K562 (cell line): ENCODE results near the gene MARCO. TPM values are rescaled to one million over a fixed set of nuclear protein-coding genes. Genes with fewer than 3 reads are reported as not detected.

Experiments used
- ATAC-seq: fragments of 200-7000 bp; cut with Tn5 transposase; 3 replicates; pipeline ENCODE4 v1.9.1; 2020; ENCODE audit warnings: moderate library complexity
- BruUV-seq: library from RNA; stranded (reverse); fragments of 400-500 nt; replicated peaks from 2 replicates; lab custom pipeline; 2021; lab: Mats Ljungman, UMichigan
- CTCF ChIA-PET: fragments of 300-600 bp; formaldehyde crosslinking; extraction: SDS; loops from one replicate; lab custom pipeline; 2021; ENCODE audit warnings: low intra/inter-chr PET ratio; lab: Yijun Ruan, JAX
- POLR2A ChIA-PET: fragments of 300-600, 350-650 bp; sonication (Branson Sonifier 250); formaldehyde crosslinking; extraction: SDS; loops from one replicate; lab custom pipeline; 2021; ENCODE audit warnings: antibody characterized with exemption, inconsistent platforms; lab: Yijun Ruan, JAX
- DNase-seq, 4 experiments: peaks; one replicate each; pipeline versions ENCODE4 v3.0.0 to v3.0.0-alpha.2; 2011 to 2018; ENCODE audit warnings: low spot score in 3 of 4, mixed read lengths in 3 of 4; ENCODE audit errors: extremely low read depth in 1 of 4
- FAIRE-seq: peaks from 2 replicates; lab custom pipeline; 2011; peaks lifted over from hg19 to GRCh38; lab: Jason Lieb, UNC
- H2AFZ ChIP-seq: 2 replicates; pipeline ENCODE4 v1.6.0; 2011; ENCODE audit warnings: low read depth, low read length, control low read depth, inconsistent platforms
- H3K27ac ChIP-seq: fragments of 200-600 bp; 3 replicates; pipeline ENCODE4 v1.8.0; 2011; ENCODE audit warnings: low read depth, mild to moderate bottlenecking, control low read depth, inconsistent platforms, low read length, moderate library complexity, mixed read lengths; ENCODE audit errors: extremely low read depth
- H3K27me3 ChIP-seq, 2 experiments: fragments of 300-600 bp in 1 of 2; 2 replicates in 1 of 2; 3 replicates in 1 of 2; pipeline versions ENCODE4 v1.6.0 to v1.8.0; 2011; ENCODE audit warnings: inconsistent platforms in 2 of 2, low read length in 2 of 2, mild to moderate bottlenecking in 1 of 2, mixed read lengths in 1 of 2, moderate library complexity in 1 of 2; ENCODE audit not compliant: control insufficient read depth in 2 of 2, insufficient read depth in 2 of 2
- H3K36me3 ChIP-seq: fragments of 300-600 bp; 3 replicates; pipeline ENCODE4 v1.8.0; 2011; ENCODE audit warnings: mild to moderate bottlenecking, low read length, inconsistent platforms; ENCODE audit not compliant: control insufficient read depth, insufficient read depth
- H3K4me1 ChIP-seq, 2 experiments: fragments of 200-600 bp in 1 of 2; replicated peaks in 1 of 2; 2 replicates in 1 of 2; 3 replicates in 1 of 2; pipeline versions ENCODE4 v1.5.1 to v1.8.0; 2011; ENCODE audit warnings: inconsistent platforms in 2 of 2, low read length in 2 of 2, mild to moderate bottlenecking in 1 of 2, mixed read lengths in 1 of 2, moderate library complexity in 1 of 2; ENCODE audit not compliant: control insufficient read depth in 2 of 2, insufficient read depth in 2 of 2
- H3K4me2 ChIP-seq: 2 replicates; pipeline ENCODE4 v1.6.1; 2011; ENCODE audit warnings: low read length, control low read depth, inconsistent platforms, mixed read lengths; ENCODE audit not compliant: insufficient read depth
- H3K4me3 ChIP-seq: fragments of 200-600 bp; sonication (generic), shearing (Covaris generic); 2 replicates; pipeline ENCODE4 v1.5.1; 2016; ENCODE audit warnings: control low read depth, inconsistent platforms
- H3K79me2 ChIP-seq: fragments of 200-600 bp; 3 replicates; pipeline ENCODE4 v1.8.0; 2011; ENCODE audit warnings: low read length, inconsistent platforms; ENCODE audit not compliant: control insufficient read depth, insufficient read depth
- H3K9ac ChIP-seq, 2 experiments: 2 replicates each; pipeline versions ENCODE4 v1.6.0 to v1.6.1; 2011; ENCODE audit warnings: low read depth in 2 of 2, low read length in 2 of 2, control low read depth in 1 of 2, inconsistent platforms in 1 of 2, mild to moderate bottlenecking in 1 of 2, mixed read lengths in 1 of 2; ENCODE audit not compliant: insufficient read depth in 1 of 2
- H3K9me1 ChIP-seq: one replicate; pipeline ENCODE4 v1.6.0; 2011; ENCODE audit warnings: inconsistent platforms, mild to moderate bottlenecking, low read length, moderate library complexity; ENCODE audit not compliant: control insufficient read depth, insufficient read depth
- H3K9me3 ChIP-seq: replicated peaks from 2 replicates; pipeline ENCODE4 v1.5.1; 2011; ENCODE audit warnings: low read depth, low read length, inconsistent platforms; ENCODE audit not compliant: control insufficient read depth, insufficient read depth
- H4K20me1 ChIP-seq: replicated peaks from 2 replicates; pipeline ENCODE4 v1.6.1; 2011; ENCODE audit warnings: low read length, inconsistent platforms, mixed read lengths; ENCODE audit not compliant: control insufficient read depth, insufficient read depth
- ERF ChIP-seq: fragments of 450-650 bp; formaldehyde crosslinking; IDR thresholded peaks from 2 replicates; pipeline ENCODE4 v1.4.0; 2020; ENCODE audit warnings: mild to moderate bottlenecking, mixed read lengths
- ESRRA ChIP-seq: fragments of 450-650 bp; IDR thresholded peaks from 2 replicates; pipeline ENCODE4 v1.6.1; 2014; ENCODE audit warnings: low read depth, mild to moderate bottlenecking, moderate library complexity, borderline replicate concordance
- HOXB6 ChIP-seq: fragments of 250-450 bp; sonication (Bioruptor Pico); IDR thresholded peaks from 2 replicates; pipeline ENCODE4 v1.5.1; 2022; ENCODE audit warnings: mild to moderate bottlenecking, borderline replicate concordance
- SIX5 ChIP-seq, 2 experiments: IDR thresholded peaks; 2 replicates each; pipeline ENCODE4 v1.6.1; 2011; ENCODE audit warnings: low read length in 2 of 2, borderline replicate concordance in 1 of 2, low read depth in 1 of 2, mild to moderate bottlenecking in 1 of 2, moderate library complexity in 1 of 2; ENCODE audit not compliant: insufficient read depth in 1 of 2
- SOX6 ChIP-seq: fragments of 450-650 bp; IDR thresholded peaks from 2 replicates; pipeline ENCODE4 v1.6.1; 2014; ENCODE audit warnings: mild to moderate bottlenecking
- SP1 ChIP-seq: sonication (generic); formaldehyde crosslinking; IDR thresholded peaks from 2 replicates; pipeline ENCODE4 v1.8.1; 2022; ENCODE audit warnings: mild to moderate bottlenecking, missing genetic modification reagents
- STAT6 ChIP-seq: sonication (generic); formaldehyde crosslinking; IDR thresholded peaks from 2 replicates; pipeline ENCODE4 v1.8.1; 2023; ENCODE audit warnings: mild to moderate bottlenecking, missing genetic modification reagents
- ZNF253 ChIP-seq: fragments of 250-450 bp; sonication (Bioruptor Pico); conservative IDR thresholded peaks from 2 replicates; pipeline ENCODE4 v1.6.1; 2021; ENCODE audit warnings: mild to moderate bottlenecking
- ZNF263 ChIP-seq: sonication (generic); formaldehyde crosslinking; IDR thresholded peaks from 2 replicates; pipeline ENCODE4 v1.8.0; 2022; ENCODE audit warnings: mild to moderate bottlenecking, missing genetic modification reagents, borderline replicate concordance
- ZNF407 ChIP-seq: fragments of 450-650 bp; IDR thresholded peaks from 2 replicates; pipeline ENCODE4 v1.6.1; 2016; ENCODE audit warnings: low read depth
- ZNF644 ChIP-seq: fragments of 200-800 bp; sonication (Bioruptor generic); IDR thresholded peaks from 2 replicates; pipeline ENCODE4 v1.6.1; 2016; ENCODE audit warnings: low read depth, missing genetic modification characterization, missing compliant biosample characterization
- WGBS: fragments of 100-300 bp; shearing (Covaris generic); methylation state at CpG from one replicate; pipeline ENCODE4 v1.1.6; 2016; ENCODE audit warnings: low coverage, mixed read lengths; ENCODE audit not compliant: insufficient coverage; ENCODE audit errors: missing lambda C conversion rate; 5-methylcytosine and 5-hydroxymethylcytosine counted together
- in situ Hi-C: fragments of 300-500 bp; cut with MboI; formaldehyde crosslinking; loops from 4 replicates; pipeline ENCODE4 v1.15.0; 2018; ENCODE audit warnings: inconsistent platforms, mixed read lengths
- intact Hi-C: fragments of 100-400 bp; cut with micrococcal nuclease; formaldehyde crosslinking; loops from 2 replicates; pipeline ENCODE4 v1.14.2; 2022
- polyA plus RNA-seq, 8 experiments: library from polyadenylated mRNA; depleted of rRNA in 4 of 8; stranded (reverse) in 5 of 8; unstranded in 3 of 8; fragments of >200 nt; fragmentation: Nextera tagmentation in 2 of 8; fragmentation: Illumina TruSeq in 1 of 8; extraction: Ambion mirVana in 2 of 8; extraction: Trizol in 1 of 8; gene quantifications; 2 replicates each; pipeline versions ENCODE4 v1.2.1 to v1.2.3, GENCODE V29; 2011 to 2014; ENCODE audit warnings: inconsistent platforms in 1 of 8, missing spikeins in 1 of 8
- total RNA-seq, 7 experiments: library from RNA; depleted of rRNA in 6 of 7; stranded (reverse); fragments of >200 nt in 6 of 7; fragmentation: Illumina TruSeq in 2 of 7; extraction: Trizol in 2 of 7; gene quantifications; 2 replicates each; pipeline versions ENCODE4 v1.2.1 to v1.2.3, GENCODE V29; 2011 to 2021; ENCODE audit warnings: low replicate concordance in 1 of 7

MARCO gene
- total and polyA plus RNA-seq, 9 of the 15 experiments (the other 6 are each of a cell fraction or from before 2014, with no cell fraction given) = 0.31 TPM; not detected in 8

GRCh38 chr2:118971245-118972122 lies 29.5 kb downstream of the MARCO start:
- H3K9ac ChIP-seq = no peak overlapping the region
- H4K20me1 ChIP-seq = no peaks in the 10 kb centered on the region; the same call in 1 of the 2 replicates
- 2% methylated on average over 8 of the region's 8 CpGs for WGBS
- H3K79me2 ChIP-seq = no peaks in the 10 kb centered on the region
- ChIA-PET POLR2A (no interaction called here), CTCF (no interaction called here)
- H3K27ac ChIP-seq = no peak overlapping the region
- H3K4me1 ChIP-seq = no peaks in the 10 kb centered on the region
- H3K9me1 ChIP-seq = no peaks in the 10 kb centered on the region
- DNase-seq = no peak
- peaks cover 0 to 52% of the 10 kb centered on the region in 2 experiments; a peak in 2 of 5 replicates for H3K27me3 ChIP-seq
- no peak for FAIRE-seq
- no peak overlapping the region for H3K4me3 ChIP-seq
- in situ Hi-C loops = no loop called here
- H2AFZ ChIP-seq = no peak overlapping the region
- no peaks in the 10 kb centered on the region for H3K9me3 ChIP-seq
- H3K4me2 ChIP-seq = no peak overlapping the region
- H3K36me3 ChIP-seq = no peaks in the 10 kb centered on the region
- no TSS peak for BruUV-seq
- no peak for ATAC-seq
- intact Hi-C loops = no loop called here
- no peak for TF ChIP-seq SP1 (CRISPR knock-in tag)
- no peak for TF ChIP-seq HOXB6 (CRISPR knock-in tag)
- no peak for TF ChIP-seq SOX6
- no peak for TF ChIP-seq ZNF644 (tag)
- no peak for TF ChIP-seq ZNF263 (CRISPR knock-in tag)
- TF ChIP-seq ERF (CRISPR knock-in tag) = no peak
- no peak for TF ChIP-seq STAT6
- no peak for TF ChIP-seq ESRRA
- no peak for TF ChIP-seq ZNF253
- no peak for TF ChIP-seq SIX5 (IDR thresholded peaks at IDR 0.05; ENCODE audit: borderline replicate concordance in 1 of 2, insufficient read depth in 1 of 2, low read depth in 1 of 2, low read length in 2 of 2)
- TF ChIP-seq ZNF407 = no peak
